Suprapubic skin (tissue), 4 donors: ENCODE data around the gene ARFGAP3. TPM values are rescaled to one million over a fixed set of nuclear protein-coding genes. Genes with fewer than 3 reads are reported as not detected.
A peak's percentile ranks its signal among the peaks of the same experiment; 100 is the strongest.

Source experiments
- DNase-seq, 2 donors: peaks; one replicate each; pipeline ENCODE4 v3.0.0-alpha.2; 2019; ENCODE audit warnings: low spot score in 2 of 2
- H3K27ac ChIP-seq: fragments of 200-600 bp; sonication (generic); one replicate; pipeline ENCODE4 v1.5.1; 2019
- H3K27me3 ChIP-seq: fragments of 200-600 bp; sonication (generic); one replicate; pipeline ENCODE4 v1.5.1; 2019
- H3K36me3 ChIP-seq: fragments of 200-600 bp; sonication (generic); one replicate; pipeline ENCODE4 v1.5.1; 2019
- H3K4me1 ChIP-seq: fragments of 200-600 bp; sonication (generic); one replicate; pipeline ENCODE4 v1.5.1; 2019
- H3K4me3 ChIP-seq: fragments of 200-600 bp; sonication (generic); one replicate; pipeline ENCODE4 v1.5.1; 2019; ENCODE audit warnings: mild to moderate bottlenecking
- H3K9me3 ChIP-seq: fragments of 200-600 bp; sonication (generic); one replicate; pipeline ENCODE4 v1.5.1; 2019
- EP300 ChIP-seq: sonication (generic); formaldehyde crosslinking; IDR thresholded peaks from one replicate; pipeline ENCODE4 v1.6.1; 2017; ENCODE audit warnings: antibody characterized with exemption
- POLR2A ChIP-seq, 2 donors: fragments of 450-650 bp; IDR thresholded peaks; one replicate each; pipeline ENCODE4 v1.6.1; 2017; ENCODE audit warnings: antibody characterized with exemption in 2 of 2, mild to moderate bottlenecking in 2 of 2, moderate library complexity in 2 of 2
- POLR2AphosphoS5 ChIP-seq, 3 donors: sonication (generic); formaldehyde crosslinking; IDR thresholded peaks; one replicate each; pipeline ENCODE4 v1.6.1; 2017; ENCODE audit warnings: antibody characterized with exemption in 3 of 3
- WGBS: methylation state at CpG from one replicate; pipeline ENCODE4 v1.1.5; 2018; 5-methylcytosine and 5-hydroxymethylcytosine counted together
- total RNA-seq, 4 donors: library from RNA; depleted of rRNA; stranded (reverse); fragments of >200 nt; gene quantifications; one replicate each; pipeline ENCODE4 v1.1.0, GENCODE V29; 2016
- TF ChIP-seq, protein P1 (sequence below), 2 donors: fragments of 200-600 bp in 1 of 2; fragments of 450-650 bp in 1 of 2; sonication (generic) in 1 of 2; IDR thresholded peaks; one replicate each; pipeline ENCODE4 v1.5.1; 2016 to 2019; ENCODE audit warnings: antibody characterized with exemption in 2 of 2, mild to moderate bottlenecking in 1 of 2, moderate library complexity in 1 of 2

Gene ARFGAP3
- total RNA-seq, 4 donors from 2014 or later = 26.7 to 33.3 (median 31.8) TPM

GRCh38 chr22:42799061-42799460 is 58.0 kb downstream of the ARFGAP3 start:
- H3K4me3 ChIP-seq = no peak overlapping the region
- peaks cover 72% of the 10 kb centered on the region for H3K36me3 ChIP-seq
- DNase-seq = peak in 1 of 2 donors; percentile 61
- 93% methylated on average over 10 of the region's 10 CpGs for WGBS
- H3K9me3 ChIP-seq = no peaks in the 10 kb centered on the region
- TF ChIP-seq, protein P1, sequence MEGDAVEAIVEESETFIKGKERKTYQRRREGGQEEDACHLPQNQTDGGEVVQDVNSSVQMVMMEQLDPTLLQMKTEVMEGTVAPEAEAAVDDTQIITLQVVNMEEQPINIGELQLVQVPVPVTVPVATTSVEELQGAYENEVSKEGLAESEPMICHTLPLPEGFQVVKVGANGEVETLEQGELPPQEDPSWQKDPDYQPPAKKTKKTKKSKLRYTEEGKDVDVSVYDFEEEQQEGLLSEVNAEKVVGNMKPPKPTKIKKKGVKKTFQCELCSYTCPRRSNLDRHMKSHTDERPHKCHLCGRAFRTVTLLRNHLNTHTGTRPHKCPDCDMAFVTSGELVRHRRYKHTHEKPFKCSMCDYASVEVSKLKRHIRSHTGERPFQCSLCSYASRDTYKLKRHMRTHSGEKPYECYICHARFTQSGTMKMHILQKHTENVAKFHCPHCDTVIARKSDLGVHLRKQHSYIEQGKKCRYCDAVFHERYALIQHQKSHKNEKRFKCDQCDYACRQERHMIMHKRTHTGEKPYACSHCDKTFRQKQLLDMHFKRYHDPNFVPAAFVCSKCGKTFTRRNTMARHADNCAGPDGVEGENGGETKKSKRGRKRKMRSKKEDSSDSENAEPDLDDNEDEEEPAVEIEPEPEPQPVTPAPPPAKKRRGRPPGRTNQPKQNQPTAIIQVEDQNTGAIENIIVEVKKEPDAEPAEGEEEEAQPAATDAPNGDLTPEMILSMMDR (IDR thresholded peaks at IDR 0.05) = no peak
- TF ChIP-seq EP300 (no peak), POLR2AphosphoS5 (IDR thresholded peaks at IDR 0.05) (no peak), POLR2A (IDR thresholded peaks at IDR 0.05) (no peak)
- H3K4me1 ChIP-seq = peaks cover 6% of the 10 kb centered on the region
- no peaks in the 10 kb centered on the region for H3K27me3 ChIP-seq
- H3K27ac ChIP-seq = no peak overlapping the region

- peaks cover 13% of the 10 kb centered on the region for H3K4me1 ChIP-seq
- DNase-seq = no peak
- peaks cover 58% of the 10 kb centered on the region for H3K36me3 ChIP-seq
- H3K9me3 ChIP-seq = no peaks in the 10 kb centered on the region
- WGBS = 57% methylated on average over 5 of the region's 5 CpGs
- H3K27me3 ChIP-seq = no peaks in the 10 kb centered on the region
- no peak overlapping the region for H3K27ac ChIP-seq
- TF ChIP-seq, protein P1 (IDR thresholded peaks at IDR 0.05) = no peak
- peak in 1 of 3 donors; percentile 35 for TF ChIP-seq POLR2AphosphoS5 (IDR thresholded peaks at IDR 0.05)
- no peak overlapping the region for H3K4me3 ChIP-seq
Observed at GRCh38 chr22:42797011-42797410, 60.1 kb downstream of the ARFGAP3 start.

DNA sequence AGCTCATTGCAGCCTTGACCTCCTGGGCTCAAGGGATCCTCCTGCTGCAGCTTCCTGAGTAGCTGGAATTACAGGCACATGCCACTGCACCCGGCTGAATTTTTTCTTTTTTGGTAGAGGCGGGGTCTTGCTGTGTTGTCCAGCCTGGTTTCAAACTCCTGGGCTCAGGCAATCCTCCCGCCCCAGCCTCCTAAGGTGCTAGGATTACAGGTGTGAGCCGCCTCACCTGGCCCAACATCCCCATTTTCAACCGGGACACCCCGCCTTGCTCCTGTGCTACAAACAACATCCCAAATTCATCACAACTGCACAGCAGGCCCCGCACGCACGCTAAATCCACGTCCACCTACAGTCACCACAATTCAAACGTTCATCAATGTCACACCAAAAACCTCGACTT is 61.0 kb downstream of the ARFGAP3 start:
- Histone ChIP-seq H3K27me3 (no peaks in the 10 kb centered on the region), H3K4me3 (no peak overlapping the region), H3K36me3 (peaks cover 49% of the 10 kb centered on the region), H3K4me1 (peaks cover 23% of the 10 kb centered on the region), H3K27ac (no peak overlapping the region), H3K9me3 (no peaks in the 10 kb centered on the region)
- DNase-seq = no peak
- no peak for TF ChIP-seq POLR2AphosphoS5 (IDR thresholded peaks at IDR 0.05)
- TF ChIP-seq, protein P1 (IDR thresholded peaks at IDR 0.05) = no peak
- no peak for TF ChIP-seq POLR2A (IDR thresholded peaks at IDR 0.05)
- no peak for TF ChIP-seq EP300
- 88% methylated on average over 12 of the region's 12 CpGs for WGBS

DNA sequence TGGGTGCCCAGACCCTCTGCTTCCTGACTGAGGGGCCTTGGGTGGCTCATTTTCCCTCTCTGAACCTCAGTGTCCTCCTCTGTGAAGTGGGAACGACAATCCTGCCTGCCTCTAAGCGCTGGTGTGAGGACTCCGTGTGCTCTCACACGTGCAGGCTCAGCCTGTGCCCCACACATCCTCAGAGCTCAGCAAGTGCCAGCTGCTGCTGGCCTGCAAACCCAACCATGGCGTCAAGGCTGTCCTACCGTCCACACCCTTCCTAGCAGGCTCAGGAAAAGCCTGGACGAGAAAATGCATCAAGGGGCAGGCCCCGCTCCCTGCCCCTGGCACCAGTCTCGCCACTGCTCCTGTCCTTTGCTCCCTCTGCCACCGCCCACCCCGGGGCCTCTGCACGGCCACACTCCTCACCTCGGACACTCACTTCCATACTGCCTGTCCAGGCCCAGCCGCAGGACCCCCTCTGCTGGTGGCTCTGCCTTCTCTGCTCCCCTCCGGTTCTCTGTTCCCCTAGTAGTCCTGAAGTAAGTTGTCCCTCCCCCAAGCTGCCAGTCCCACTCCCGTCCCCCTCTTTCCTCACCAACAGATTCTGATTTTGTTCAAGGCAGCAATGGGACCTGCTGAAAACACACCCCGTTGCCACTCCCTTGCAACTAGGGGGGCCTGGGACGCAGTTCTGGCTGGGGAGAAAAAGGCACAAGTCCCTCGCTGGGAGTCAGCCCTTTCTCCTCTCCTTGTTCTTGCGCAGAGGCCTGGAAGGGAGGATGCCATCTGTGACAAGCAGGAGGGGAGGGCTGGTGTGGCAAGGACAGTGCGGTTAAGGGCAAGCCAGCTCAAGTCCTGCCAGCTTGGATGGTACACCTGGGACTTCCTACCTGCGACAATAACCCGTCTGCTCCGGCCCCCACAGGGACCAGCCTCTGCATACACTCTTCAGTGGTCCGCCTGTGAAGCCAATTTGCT is 62.2 kb downstream of the ARFGAP3 start:
- Histone ChIP-seq H3K9me3 (no peaks in the 10 kb centered on the region), H3K36me3 (peaks cover 39% of the 10 kb centered on the region), H3K27me3 (no peaks in the 10 kb centered on the region), H3K4me3 (no peak overlapping the region), H3K4me1 (peaks cover 26% of the 10 kb centered on the region), H3K27ac (peak overlapping the region; percentile 33)
- 65% methylated on average over 23 of the region's 25 CpGs for WGBS
- TF ChIP-seq POLR2A (IDR thresholded peaks at IDR 0.05) (no peak), EP300 (no peak), POLR2AphosphoS5 (IDR thresholded peaks at IDR 0.05) (no peak)
- TF ChIP-seq, protein P1 (IDR thresholded peaks at IDR 0.05) = no peak
- no peak for DNase-seq

- peaks cover 26% of the 10 kb centered on the region for H3K4me1 ChIP-seq
- no peak overlapping the region for H3K4me3 ChIP-seq
- H3K36me3 ChIP-seq = peaks cover 30% of the 10 kb centered on the region
- no peaks in the 10 kb centered on the region for H3K27me3 ChIP-seq
- peak overlapping the region; percentile 33 for H3K27ac ChIP-seq
- no peak for DNase-seq
- WGBS = 84% methylated on average over 11 of the region's 15 CpGs
- TF ChIP-seq POLR2A (IDR thresholded peaks at IDR 0.05) (no peak), EP300 (no peak), POLR2AphosphoS5 (IDR thresholded peaks at IDR 0.05) (no peak)
- TF ChIP-seq, protein P1 (IDR thresholded peaks at IDR 0.05) = no peak
- H3K9me3 ChIP-seq = no peaks in the 10 kb centered on the region
Observed at GRCh38 chr22:42793848-42794405, 63.1 kb downstream of the ARFGAP3 start.
